ENCODE data around the gene ESPN.
"Not testable (repeated sequence)": the region's sequence is repeated elsewhere in the genome, so short reads cannot be mapped to it uniquely, and the experiment has no call there.

Gene ESPN

DNA sequence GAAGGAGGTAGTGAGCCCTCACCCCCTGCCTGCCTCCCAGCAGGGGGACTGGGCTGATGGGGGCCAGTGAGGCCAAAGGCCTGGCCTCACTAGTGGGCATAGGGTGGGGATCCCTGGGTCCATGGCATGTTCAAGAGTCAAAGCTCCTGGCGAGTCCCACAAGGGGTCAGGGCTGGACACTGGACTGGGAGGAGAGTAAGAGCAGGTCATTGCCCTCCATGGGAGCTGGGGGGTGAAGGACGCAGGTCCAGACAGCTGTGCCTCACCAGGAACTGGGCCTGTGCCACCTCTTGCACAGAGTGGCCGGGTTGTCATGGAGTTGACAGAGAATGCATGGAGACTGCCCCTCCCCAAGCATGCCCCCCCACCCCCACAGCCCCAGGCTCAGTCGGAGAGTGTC is 21.4 kb downstream of the ESPN start:
- in situ Hi-C loops (cut with MboI; ENCODE audit: low sequenced_read_pairs): not testable (repeated sequence)

DNA sequence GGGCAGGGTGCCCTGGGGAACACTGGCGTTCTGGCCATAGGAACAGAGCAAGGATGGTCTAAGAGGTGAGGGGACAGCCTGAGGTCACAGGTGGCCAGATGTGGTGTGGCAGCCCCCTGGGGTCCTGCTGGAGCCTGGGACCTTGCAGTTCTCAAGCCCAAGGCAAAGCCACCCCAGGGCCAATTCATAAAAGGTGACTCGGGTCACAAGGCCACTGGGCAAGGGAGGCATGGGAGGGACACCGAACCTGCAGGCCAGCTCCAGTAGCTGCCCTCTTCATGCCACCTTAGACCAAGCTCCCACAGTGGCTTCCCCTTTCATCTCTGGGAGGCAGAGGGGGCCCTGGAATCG is 22.1 kb downstream of the ESPN start:
- in situ Hi-C loops (cut with MboI; ENCODE audit: low sequenced_read_pairs): no loop called here

DNA sequence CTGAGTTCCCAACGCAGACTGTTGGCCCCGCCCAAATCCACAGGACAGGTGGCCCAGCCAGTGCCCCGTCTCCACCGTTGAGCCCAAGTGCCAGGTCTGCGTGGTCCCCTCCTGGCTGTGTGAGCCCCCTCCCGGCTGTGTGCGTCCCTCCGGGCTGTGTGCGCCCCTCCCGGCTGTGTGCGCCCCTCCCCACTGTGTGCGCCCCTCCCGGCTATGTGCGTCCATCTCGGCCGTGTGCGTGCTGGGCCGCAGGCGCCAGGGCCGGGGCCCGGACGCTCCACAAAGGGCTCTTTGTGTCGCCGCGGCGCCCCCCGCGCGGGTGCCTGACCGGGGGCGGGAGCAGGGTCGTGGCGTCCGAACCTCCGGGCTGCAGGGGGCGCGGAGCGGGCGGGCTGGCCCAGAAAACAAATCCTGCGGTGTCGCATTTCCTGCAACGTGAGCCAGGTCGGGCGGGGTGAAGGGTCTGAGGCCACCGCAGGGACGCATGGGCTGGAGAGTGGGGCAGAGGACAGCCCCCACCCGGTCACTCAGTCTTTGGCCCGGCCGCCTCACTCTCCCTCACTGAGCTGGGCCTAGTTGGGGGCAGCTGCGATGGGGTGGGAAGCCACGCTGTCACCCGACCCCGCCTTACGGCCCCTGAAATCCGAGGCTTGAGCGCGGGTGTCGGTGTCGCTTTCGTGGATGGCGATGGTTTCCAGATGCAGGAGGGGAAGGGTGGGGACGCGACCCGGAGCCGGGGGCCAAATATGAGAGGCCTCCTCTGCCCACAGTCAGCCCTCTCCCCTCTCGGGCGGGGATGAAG is 22.6 kb downstream of the ESPN start:
- in situ Hi-C loops (cut with MboI; ENCODE audit: low sequenced_read_pairs): no loop called here

DNA sequence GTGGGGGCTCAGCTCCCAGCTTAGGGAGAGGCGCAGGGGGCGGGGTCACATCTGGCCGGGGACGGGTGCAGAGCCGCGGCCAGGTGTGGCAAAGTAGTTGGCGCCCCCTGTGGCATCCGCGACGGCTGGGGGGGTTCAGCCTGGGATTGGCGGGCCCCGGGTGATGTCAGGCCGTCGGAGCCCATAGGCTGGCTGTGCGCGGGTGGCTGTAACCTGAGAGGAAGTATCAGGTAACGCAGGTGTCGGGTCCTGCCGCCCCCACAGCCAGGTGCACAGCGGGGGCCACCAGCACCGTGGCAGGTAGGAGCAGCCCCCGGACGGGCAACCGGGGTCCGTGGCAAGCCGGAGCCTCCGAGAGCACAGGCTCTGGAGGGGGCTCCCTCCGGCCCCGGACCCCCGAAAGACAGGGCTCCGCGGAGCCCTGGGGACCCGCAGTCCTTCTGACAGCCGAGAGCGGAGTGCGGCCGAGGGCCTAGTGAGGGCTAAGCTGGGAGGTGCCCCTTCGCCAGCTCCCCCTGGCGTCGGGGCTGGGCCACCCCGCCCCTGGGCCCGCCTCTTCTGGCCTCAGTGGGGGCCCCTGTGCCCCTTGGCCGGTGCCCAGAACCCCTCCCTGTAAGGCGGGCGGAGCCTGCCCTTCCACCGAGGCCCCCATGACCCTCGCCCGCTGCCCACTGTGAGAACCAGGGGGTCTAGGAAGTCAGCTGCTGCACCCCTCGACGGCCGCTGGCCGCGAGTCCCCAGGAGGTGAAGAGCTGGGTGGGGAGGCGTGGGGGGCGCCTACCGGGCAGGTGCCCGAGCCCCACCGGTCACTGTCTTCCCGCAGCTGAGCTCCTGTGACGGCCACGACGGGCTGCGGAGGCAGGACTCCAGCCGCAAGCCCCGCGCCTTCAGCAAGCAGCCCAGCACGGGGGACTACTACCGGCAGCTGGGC is 23.5 kb downstream of the ESPN start:
- in situ Hi-C loops (cut with MboI; ENCODE audit: low sequenced_read_pairs): no loop called here

DNA sequence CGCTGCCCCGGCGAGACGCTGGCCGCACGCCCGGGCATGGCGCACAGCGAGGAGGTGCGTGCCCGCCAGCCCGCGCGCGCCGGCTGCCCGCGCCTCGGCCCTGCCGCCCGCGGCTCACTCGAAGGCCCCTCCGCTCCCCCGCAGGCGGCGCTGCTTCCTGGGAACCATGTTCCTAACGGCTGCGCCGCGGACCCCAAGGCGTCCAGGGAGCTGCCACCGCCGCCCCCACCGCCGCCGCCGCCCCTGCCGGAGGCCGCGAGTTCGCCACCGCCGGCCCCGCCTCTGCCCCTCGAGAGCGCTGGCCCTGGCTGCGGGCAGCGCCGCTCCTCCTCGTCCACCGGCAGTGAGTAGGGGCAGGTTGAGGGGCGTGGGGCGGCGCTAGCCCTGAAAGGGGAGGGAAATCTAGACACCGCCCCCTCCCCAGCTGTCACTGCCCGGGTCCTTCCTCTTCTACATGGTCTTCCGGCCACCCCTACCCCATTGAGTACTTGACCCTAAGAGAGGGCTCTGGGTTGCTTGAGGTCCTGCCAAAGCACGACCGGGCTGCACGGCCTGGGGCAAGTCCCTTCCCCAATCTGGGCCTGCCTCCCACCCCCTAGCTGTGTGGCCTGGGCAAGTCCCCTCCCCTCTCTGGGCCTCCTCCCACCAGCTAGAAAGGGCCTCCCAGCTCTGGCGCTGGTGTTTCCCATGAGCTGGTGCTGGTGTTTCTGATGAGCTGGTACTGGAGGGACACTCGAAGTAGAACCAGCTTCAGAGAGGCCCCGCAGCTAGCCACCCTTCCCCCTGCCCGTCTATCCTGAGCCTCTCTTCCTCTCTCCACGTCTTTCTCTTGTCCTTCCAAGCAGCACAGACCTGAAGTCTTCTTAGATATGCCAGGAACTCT is 24.4 kb downstream of the ESPN start:
- in situ Hi-C loops (cut with MboI; ENCODE audit: low sequenced_read_pairs): no loop called here

DNA sequence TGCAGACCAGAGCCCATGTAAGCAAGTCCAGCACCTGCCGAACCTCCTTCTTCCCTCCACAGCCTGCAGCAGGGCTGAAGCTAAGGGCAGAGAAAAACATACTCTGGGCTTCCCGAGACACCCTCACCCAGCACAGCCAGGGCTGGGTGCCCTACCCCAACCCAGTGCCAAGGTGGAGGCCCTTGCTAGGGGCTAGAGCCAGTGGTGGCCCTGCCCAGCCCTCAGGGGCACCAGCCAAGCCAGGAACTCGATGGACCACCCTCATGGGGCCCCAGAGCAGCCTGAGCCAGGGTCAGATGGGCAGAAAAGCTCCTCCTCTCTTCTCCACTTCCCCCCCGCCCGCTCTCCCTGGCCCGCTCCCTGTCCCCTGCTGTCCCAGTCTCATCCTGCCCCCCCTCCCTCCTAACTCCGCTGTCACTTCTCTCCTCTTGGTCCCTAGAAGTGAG is 25.5 kb downstream of the ESPN start:
- in situ Hi-C loops (cut with MboI; ENCODE audit: low sequenced_read_pairs): no loop called here

DNA sequence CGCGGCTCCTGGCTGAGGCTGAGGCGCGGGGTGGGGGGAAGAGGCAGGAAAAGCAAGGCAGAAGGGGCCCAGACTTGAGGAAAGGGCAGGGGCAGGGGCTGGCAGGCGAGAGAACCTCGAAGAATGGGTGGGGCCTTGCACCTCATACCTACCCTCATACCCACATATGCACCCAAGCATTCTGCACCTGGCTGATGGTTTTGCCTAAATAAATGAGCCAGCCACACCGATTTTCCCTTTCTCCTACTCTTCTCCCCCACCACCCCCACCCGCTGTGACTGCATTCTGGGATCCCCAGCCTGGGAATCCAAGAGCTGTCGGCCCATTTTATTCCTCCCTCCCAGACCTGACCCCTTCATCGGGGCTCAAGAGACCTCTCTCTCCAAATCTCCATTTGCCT is 25.9 kb downstream of the ESPN start:
- in situ Hi-C loops (cut with MboI; ENCODE audit: low sequenced_read_pairs): not testable (repeated sequence)

DNA sequence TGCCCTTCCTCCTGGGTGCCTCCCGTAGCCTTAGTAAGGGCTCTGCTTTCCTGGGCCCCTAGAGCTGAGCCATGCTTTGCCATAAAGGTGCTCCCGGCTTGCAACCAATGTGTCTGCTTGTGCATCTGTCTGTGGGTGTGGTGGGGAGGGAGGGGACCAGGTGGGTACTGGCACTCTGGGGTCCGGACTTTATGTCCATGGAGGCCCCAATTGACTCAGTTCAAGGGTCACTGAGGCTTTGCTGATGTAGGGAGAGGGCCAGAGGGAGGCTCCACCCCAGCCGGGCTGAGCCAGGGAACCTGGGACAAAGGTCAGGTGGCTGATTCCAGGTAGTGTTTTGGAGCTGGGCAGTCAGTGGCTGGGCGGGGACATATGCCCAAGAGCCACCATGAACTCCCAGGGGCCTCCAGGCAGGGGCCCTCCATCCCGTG is 26.4 kb downstream of the ESPN start:
- in situ Hi-C loops (cut with MboI; ENCODE audit: low sequenced_read_pairs): no loop called here

DNA sequence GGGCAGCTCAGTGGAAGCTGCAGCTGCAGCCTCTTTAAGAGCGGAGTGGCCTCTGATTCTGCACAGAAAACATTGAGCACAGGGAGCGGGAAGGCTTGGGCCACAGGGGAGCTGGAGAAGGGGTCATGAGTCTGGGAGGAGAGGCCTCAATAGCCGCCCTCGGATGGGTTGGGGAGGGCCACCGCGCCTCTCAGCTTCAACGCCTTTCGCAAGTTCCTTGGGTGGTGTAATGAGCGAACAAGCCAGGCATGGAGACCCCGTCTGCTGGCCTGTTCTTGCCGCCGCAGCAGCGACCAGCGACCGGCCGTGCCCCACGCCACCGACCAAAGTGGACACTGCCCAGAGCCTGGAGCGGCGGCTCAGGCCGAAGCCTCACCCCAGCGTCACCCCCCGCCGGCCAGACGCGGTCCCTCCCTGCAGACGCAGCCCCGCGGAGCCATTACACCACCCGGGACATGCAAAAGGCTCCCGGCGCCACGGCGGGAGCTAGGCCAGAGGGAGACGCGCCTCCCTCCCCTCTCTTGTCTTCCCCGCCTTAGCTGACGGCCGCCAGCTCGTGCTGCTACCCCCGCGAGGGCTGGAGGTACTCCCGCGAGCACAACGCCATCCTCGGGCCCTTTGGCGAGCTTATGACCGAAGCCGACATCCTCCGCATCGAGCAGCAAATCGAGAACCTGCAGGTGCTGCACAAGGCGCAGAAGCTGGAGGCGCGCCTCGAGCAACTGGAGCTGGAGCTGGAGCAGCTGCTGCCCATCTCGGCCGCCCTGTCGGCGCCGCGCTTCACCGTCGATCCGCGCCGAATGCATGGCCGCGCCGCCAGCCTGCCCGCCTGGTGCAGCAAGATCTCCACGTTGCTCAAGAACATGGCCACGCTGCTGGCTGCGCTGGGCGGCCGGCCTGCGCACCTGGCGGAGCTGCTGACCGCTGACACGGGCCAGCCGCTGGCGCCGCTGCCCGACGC is 29.6 kb downstream of the ESPN start:
- in situ Hi-C loops (cut with MboI; ENCODE audit: low sequenced_read_pairs): not testable (repeated sequence)

DNA sequence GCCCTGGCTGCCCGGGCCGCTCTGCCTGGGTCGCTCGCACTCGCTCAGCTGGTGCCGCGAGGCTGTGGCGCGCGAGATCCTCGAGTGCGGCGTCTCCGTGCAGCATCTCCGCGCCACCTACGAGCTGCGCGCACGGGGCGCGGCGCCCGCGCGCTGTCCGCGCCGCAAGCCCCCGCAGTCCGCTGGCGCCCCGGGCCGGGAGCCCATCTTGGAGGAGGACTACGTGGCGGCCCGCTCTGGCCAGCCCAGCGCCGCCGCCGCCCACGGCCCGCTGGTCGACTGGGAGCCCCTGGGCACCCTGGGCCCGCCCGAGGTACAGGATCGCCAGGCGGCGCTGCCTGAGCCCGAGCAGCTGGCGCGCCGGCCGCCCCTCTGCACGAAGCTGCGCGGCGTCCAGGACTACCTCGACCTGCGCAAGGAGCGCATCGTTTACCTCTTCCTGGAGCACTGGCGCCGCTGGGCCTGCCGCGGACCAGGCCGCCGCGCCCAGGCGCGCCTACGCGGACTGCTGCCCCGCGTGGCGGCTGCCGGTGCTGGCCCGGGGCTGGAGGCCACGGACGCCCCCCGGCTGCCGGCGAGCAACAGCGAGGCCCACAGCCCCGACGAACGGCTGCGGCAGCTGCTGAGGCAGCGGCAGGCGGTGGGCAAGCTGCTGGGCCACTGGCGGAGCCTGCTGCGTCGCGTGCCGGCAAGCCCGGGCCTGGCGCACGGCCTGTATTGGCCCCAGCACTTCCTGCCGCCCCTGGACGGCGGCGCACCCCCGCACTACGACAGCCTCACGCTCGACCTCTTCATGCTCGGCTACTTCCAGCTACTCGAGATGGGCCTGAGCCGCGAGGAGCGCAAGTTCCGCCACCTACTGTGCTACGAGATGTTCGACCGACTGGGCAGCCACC is 30.5 kb downstream of the ESPN start:
- in situ Hi-C loops (cut with MboI; ENCODE audit: low sequenced_read_pairs): no loop called here

DNA sequence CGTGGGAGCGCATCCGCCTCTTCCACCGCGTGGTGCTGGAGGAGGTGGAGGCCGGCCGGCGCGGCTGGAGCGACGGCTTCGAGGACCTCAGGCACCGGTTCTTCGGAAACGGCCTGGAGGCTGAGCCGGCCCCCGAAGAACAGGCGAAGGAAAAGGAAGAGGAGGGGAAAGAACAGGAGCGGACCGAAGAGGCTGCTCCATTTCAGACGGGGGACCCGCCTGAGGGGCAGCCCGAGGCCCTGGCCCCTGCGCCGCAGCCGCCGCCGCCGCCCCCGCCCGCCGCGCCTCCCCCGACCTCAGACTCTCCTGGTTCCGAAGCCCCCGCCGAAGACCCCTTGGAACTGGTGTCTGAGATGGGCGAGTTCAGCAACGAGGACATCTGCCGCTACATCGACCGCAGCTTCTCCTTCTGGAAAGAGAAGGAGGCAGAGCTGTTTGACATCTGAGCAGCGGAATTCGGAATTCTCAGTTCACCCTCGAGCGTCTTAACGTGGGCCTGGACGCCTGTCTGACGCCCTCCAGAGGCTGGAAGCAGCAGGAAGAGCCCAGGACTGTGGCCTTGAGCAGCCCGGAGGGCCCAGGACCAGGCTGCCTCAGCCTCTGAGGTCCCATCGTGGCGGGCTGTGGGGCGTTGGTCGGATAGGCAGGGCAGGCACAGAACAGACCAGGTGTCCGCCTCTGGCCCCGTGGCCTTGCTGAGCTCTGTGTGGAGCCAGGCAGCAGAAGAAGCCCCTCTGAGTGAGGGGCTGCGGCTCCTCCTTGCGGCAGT is 31.4 kb downstream of the ESPN start:
- in situ Hi-C loops (cut with MboI; ENCODE audit: low sequenced_read_pairs): not testable (repeated sequence)

DNA sequence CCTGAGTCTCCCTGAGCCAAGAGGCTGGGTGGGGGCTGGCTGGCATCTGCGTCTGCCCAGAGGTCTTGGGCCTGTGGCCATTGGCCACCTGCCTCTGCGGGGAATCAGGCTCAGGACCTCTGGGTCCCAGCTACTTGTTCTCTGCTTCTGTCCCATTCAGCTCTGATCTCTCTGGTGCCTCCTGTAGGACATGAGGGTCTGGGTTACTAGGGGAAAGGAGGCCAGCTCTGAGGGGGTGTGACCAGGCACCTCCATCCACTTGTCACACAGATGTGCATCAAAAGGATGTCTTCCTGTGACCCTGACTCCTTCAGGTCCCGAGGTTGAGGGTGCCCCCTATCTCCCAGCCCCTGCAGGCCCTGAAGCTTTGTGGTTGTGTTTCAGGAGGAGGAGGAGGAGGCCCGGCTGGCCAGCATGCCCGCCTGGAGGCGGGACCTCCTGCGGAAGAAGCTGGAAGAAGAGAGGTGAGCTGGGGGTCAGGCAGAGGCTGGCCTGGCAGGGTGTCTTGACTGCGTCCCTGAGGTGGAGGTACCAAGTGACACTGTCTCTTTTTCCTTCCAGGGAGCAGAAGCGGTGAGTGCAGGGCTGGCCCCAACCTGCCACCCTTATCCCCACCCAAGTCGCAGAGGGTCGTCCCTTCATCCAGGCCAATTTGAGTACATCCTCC is 32.4 kb downstream of the ESPN start:
- in situ Hi-C loops (cut with MboI; ENCODE audit: low sequenced_read_pairs): no loop called here

DNA sequence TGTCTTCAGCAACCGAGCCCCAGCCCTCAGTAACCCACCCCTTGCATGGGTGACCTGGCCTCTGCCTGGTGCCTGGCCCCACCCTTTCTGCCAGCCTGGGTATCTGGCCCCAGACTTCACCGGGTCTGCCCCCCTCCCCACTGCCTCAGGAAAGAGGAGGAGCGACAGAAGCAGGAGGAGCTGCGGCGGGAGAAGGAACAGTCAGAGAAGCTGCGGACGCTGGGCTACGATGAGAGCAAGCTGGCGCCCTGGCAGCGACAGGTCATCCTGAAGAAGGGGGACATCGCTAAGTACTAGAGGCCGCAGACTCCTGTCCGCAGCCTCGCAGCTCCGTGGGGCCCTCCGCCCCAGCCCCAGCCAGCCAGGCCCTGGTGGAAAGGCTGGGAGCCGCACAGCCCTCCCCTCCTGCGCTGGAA is 35.3 kb downstream of the ESPN start:
- in situ Hi-C loops (cut with MboI; ENCODE audit: low sequenced_read_pairs): no loop called here

DNA sequence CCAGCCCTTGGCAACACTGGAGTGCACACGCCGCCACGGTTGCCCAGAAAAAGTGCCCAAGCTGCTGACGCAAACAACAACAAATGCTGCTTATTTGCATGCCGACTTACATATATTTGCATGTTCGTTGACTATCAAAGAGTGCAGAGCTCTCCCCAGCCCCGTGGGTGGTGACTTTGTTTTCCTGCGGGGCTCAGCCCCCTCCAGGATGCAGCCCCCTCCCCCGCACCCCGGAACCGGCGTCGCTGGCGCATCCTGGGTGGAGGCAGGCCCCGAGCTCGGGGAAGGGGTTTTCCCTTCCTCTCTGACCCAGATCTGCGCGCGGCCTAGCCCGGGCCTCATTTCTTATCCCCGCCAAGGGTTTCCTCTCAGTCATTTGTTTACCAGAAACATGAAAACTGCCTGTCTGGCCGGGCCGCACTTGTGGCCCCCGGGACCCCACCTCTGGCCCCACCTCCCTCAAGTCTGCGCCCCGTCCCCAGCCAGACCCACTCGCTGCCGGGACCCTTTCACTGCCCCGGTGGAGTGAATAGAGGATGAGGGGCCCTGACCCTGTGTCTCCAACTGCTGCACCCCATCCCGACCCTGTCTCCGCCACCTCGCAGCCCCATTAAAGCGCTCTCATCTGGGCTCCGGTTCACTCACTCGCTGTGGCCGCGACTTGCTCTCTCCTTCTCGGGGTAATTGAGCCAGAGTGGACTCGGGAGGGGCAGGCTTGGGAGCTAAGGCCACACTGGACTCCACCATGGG is 35.9 kb downstream of the ESPN start:
- in situ Hi-C loops (cut with MboI; ENCODE audit: low sequenced_read_pairs): no loop called here

DNA sequence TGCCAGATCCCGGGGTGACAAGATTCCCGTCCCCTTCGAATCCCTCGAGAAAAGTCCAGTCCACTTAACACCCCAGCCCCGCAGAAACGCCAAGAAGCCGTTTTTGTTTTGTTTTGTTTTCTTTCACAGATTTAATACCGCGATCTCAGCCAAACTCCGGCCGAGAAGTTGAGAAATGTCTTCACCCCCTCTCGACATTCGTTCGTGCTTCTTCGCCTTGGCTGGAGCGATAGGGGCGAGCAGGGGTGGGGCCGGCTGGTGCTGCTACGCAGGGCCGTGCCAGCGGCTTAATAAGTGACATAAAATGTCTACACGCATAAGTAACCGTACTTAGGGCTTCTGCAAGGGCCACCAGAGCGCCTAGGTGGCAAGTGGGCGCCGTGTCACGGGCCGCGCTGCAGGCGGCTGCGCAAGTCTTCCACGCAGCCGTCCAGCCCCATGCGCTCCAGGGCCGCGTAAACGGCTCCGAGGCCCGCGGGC is 36.5 kb downstream of the ESPN start:
- in situ Hi-C loops (cut with MboI; ENCODE audit: low sequenced_read_pairs): no loop called here

DNA sequence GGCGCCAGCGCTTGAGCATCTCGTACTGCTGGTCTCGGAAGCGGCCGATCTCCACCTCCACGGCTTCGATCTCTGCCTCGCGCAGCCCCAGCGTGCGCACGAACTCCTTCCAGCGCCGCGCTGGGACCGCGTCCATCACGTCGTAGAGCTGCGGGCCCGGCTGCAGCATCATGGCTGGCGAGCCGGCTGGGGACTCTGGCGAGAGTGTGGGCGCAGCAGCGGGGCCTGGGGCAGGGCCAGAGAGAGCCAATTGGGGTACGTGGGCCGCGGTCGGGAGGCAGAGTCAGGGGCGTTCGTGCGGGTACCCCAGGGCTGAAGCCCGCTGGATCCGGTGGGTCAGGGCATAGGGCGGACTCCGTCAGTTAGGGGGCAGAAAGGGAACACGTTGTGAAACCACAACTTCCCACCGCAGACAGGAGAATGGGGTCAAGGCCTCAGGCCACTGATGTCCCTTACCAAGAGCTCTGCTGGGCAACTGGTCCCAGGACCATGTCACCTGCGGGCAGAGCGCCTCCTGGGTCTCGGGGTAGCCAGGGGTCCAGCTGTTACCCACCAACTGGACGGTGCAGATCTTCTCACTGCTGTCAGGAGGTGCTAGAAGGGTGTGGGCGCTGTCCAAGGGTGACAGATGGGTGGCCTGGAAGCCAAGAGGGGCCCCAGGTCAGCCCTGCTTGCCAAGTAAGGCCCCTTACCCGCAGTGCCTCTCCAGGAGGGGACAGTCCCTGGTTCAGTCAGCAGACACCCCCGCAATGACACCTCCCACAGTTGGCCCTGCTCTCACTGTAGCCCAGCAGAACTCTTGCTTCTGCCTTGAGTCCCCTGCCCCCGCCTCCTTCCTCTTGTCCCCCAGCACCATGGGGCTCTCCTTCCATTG is 37.2 kb downstream of the ESPN start:
- in situ Hi-C loops (cut with MboI; ENCODE audit: low sequenced_read_pairs): no loop called here

Measured in HL-60/S4 treated with phorbol 12-myristate 13-acetate at 8.2 ng/mL for 4 days and 3 days (cell line).